D721Med (cell line): ENCODE results near the gene HCRT.

Experiments
- DNase-seq: peaks from one replicate; pipeline ENCODE4 v3.0.0; 2011; ENCODE audit warnings: low spot score; ENCODE audit not compliant: insufficient read length
- FAIRE-seq: peaks from 2 replicates; lab custom pipeline; 2011; peaks lifted over from hg19 to GRCh38; lab: Jason Lieb, UNC
- CTCF ChIP-seq: IDR thresholded peaks from 2 replicates; pipeline ENCODE4 v1.5.1; 2012; ENCODE audit warnings: mild to moderate bottlenecking, control low read depth; ENCODE audit not compliant: insufficient read depth; ENCODE audit errors: missing control alignments

Gene HCRT

GRCh38 chr17:42184713-42185620 lies at the start of gene HCRT:
Gene HCRT, minus strand, starts transcription at chr17:42185452. Its CDS starts 87 bp downstream, at chr17:42185365.
- TF ChIP-seq CTCF = no peak
- no peak for FAIRE-seq
- DNase-seq = no peak

- no peak for TF ChIP-seq CTCF
- no peak for FAIRE-seq
- no peak for DNase-seq
Measured at GRCh38 chr17:42233994-42234393, 48.7 kb upstream of the HCRT start.

GRCh38 chr17:42233156-42233555 lies 47.9 kb upstream of the HCRT start:
- no peak for FAIRE-seq
- no peak for TF ChIP-seq CTCF
- no peak for DNase-seq

- DNase-seq (no peak), FAIRE-seq (no peak)
Measured at GRCh38 chr17:42230225-42230624, 45.0 kb upstream of the HCRT start.

GRCh38 chr17:42227849-42228700 lies 42.8 kb upstream of the HCRT start:
- no peak for DNase-seq
- TF ChIP-seq CTCF = no peak
- FAIRE-seq = no peak

More at GRCh38 chr17:42230225-42230624, 45.0 kb upstream of the HCRT start:
- TF ChIP-seq CTCF = no peak

GRCh38 chr17:42225646-42226045 lies 40.4 kb upstream of the HCRT start:
- no peak for TF ChIP-seq CTCF
- FAIRE-seq (no peak), DNase-seq (no peak)
